Measurements from ENCODE around the gene SLC26A11.
A peak's percentile ranks its signal among the peaks of the same experiment; 100 is the strongest.
"Not testable (repeated sequence)": the region's sequence is repeated elsewhere in the genome, so short reads cannot be mapped to it uniquely, and the experiment has no call there.

SLC26A11 gene

DNA sequence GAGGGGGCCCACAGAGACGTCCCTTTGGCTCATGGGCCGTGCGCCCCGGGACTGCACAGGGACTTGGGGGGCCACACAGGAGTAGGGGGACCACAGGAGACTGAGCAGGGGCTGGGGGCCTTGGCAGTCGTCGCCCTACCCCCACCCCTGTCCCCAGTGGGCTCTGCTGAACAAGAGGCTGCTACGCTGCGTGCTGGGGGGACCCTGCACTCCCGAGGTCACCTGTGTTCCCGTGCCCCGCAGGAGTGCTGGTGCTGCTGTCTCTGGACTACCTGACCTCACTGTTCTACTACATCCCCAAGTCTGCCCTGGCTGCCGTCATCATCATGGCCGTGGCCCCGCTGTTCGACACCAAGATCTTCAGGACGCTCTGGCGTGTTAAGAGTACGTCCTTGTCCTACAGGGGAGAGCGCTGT lies 26.0 kb downstream of the SLC26A11 start:
- DNase-seq = no peak

DNA sequence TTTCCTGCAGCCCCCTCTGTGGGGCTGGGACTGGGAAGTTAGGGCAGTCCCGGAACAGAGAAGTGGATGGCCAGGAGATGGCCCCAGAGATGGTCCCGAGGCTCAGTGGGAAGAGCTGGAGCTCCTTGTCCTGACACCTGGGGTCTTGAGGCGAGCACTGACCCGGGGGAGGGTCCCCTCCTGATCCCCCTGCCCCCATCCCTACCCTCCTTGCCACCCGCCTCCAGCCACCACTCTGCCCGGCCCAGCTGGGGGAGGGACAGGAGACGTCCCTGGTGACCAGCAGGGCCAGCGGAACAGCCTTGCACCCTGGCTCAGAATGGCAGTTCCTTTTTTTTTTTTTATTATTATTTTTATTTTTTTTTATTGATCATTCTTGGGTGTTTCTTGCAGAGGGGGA lies 26.5 kb downstream of the SLC26A11 start:
- DNase-seq = no peak

DNA sequence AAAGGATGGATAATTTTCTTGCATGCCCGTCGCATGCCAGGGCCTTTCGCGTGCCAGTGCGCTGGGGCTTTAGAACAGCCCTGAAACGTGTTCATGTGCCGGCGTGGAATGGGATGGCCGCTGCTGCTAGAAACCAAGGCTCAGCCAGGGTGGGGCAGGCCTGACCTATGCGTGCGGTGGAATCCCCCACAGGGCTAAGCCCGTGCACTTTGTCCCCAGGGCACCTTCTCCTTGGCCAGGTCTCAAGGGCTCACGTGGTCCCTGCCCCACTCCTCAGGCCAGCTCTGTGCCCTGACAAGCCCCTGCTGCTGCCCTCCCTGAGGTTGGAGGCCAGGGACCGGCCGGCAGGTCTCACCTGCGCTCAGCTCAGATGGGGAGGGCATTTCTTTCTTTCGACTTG lies 27.3 kb downstream of the SLC26A11 start:
- no peak for DNase-seq

DNA sequence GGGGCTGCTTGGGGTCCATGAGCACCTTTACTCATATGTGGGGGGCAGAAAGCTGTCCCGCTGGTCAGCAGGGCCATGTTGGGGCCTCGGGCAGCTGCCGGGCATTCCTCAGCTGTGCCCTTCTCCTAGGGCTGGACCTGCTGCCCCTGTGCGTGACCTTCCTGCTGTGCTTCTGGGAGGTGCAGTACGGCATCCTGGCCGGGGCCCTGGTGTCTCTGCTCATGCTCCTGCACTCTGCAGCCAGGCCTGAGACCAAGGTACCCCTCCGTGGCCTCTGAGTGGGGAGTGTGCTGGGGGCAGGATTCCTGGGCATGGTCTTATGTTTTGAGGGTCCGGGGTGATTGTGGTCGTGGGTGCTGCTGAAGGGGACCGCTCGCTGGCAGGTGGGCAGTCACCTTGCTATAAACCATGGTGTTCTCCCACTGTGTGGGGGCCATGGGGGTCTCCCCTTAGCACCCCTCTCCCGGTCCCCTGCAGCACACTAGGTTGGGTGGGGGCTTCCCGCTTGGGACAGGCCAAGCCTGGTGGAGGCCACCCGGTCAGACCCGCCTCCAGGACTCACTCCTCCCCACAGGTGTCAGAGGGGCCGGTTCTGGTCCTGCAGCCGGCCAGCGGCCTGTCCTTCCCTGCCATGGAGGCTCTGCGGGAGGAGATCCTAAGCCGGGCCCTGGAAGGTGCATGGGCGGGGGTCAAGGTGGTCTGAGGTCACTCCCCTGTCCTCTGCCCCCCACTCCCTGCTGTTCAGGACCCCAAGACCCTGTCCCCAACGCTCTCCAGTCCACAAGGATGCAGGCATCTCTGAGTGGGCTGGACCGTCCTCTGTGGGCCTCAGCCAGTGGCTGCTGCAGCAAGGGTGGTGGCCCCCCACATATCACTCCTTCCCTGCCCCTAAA lies 28.0 kb downstream of the SLC26A11 start:
- no peak for DNase-seq

DNA sequence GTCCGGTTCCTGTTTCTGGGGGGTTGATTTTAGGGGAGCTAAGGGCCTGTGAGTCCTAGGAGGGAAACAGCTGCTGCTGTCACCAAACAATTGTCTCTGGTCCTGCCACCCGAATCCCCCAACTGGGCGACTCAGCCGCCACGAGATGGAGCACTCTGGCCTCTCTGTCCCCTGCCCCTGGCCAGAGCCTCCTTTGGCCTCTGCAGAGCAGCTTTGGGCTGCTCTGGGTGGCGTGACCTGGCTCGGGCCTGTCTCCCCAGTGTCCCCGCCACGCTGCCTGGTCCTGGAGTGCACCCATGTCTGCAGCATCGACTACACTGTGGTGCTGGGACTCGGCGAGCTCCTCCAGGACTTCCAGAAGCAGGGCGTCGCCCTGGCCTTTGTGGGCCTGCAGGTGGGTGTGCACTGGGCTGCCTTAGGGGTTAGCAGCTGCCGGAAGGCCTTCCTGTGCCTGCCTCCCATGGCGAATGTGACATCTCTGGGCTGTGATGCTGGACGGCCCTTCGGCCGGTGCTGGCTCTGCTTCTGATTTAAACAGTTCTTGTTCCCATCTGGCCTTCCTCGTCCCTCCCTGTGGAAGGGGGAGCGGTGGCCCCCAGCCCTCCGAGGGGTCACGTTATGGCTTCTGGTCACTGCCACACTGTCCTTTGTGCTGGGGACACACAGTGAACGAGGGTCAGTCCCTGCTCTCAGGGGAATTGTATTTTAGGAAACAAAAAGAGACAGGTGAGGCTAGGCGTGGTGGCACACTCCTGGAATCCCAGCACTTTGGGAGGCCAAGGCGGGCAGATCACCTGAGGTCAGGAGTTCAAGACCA lies 28.9 kb downstream of the SLC26A11 start:
- no peak for DNase-seq

DNA sequence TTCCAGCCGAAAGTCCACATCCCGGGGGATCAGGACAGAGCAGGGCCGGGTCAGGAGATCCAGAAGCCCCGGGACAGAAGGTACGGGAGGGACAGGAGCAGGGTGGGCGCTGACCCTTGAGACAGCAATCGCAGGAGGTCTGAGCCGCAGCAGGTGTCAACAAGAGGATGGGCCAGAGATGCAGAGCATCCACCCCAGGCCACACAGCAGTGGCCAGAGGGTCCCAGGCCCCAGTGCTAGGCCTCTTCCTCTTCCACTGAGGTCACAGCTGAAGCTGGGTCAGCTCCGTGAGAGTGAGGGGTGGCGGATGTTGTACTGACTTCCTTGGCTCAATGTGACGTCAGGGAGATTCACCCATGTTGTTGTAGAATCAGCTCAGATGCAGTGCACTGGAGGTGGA lies 31.7 kb downstream of the SLC26A11 start:
- DNase-seq = no peak

DNA sequence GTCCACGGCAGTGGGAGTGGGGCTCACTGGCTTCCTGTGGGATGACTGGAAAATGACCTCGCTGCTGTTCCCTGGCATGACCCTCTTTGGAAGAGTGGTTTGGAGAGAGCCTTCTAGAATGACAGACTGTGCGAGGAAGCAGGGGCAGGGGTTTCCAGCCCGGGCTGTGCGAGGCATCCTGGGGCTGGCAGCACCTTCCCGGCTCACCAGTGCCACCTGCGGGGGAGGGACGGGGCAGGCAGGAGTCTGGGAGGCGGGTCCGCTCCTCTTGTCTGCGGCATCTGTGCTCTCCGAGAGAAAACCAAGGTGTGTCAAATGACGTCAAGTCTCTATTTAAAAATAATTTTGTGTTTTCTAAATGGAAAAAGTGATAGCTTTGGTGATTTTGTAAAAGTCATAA lies 32.6 kb downstream of the SLC26A11 start:
- peak; percentile 92 for DNase-seq

DNA sequence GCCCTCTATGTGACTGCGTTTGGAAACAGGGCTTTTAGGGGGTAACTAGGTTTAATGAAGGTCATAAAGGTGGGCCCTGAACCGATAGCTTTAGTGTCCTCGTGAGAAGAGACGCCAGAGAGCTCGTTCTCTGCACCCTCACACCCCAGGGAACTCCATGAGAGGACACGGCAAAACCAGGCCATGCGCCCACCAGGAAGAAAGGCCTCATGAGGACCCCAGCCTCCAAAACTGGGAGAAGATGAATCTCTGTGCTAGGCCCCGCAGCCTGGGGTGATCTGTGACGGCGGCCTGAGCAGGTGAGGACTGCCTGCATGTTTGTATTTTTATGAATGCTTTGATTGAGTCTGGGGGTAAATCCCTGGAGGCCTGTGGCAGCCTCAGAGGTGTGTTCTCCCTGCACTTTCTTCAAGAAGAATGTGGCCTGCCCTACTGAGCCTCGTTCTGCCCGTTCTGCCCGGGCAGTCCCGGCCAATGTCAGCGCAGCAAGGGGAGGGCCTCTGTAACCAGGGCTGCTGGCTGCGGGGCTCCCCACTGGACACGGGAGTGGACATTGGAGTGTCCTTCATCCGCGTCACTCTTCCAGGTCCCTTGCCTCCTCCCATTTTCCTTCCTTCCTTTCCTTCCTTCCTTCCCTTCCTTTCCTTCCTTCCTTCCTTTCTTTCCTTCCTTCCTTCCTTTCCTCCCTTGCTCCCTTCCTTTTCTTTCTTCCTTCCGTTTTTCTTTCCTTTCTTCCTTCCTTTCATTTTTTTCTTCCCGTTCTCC lies 33.6 kb downstream of the SLC26A11 start:
- DNase-seq = no peak

DNA sequence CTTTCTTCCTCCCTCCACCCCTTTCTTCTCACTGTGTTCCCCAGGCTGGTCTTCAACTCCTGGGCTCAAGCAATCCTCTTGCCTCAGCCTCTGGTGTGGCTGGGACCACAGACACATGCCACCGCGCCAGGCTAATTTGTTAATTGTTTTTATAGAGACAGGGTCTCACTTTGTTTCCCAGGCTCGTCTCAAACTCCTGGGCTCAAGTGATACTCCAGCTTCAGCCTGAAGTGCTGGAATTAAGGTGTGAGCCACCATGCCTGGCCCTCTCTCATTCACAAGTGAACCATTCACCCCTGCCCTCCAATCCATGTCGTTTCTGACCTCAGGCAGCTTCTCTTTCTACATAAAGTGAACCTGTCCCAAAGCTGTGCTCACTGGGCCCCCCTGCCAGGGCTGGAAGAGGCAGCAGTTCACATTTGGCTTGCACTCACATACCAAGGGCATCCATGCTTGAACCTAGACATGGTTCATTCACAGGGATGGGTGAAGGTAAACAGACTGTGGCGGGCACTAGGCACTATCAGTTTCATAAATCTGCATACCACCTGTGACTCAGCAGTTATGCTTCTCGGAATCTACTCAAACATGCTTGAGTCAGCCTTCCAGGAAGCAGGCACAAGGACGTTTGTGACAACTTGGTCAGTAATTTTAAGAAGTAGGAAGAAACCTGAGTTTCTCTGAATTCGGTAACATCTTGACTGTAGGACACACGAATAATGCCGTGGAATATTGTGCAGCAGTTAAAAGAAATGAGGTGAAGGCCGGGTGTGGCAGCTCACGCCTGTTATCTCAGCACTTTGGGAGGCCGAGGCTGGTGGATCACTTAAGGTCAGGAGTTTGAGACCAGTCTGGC lies 34.4 kb downstream of the SLC26A11 start:
- DNase-seq = peak; percentile 51

DNA sequence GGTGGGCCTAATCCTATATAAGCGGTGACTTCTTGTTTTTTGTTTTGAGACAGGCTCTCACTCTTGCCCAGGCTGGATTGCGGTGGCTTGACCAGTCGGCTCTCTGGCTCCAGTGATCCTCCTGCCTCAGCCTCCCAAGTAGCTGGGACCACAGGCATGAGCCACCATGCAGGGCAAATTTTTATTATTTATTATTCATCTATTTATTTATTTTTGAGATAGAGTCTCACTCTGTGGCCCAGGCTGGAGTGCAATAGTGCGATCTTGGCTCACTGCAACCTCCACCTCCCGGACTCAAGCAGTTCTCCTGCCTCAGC lies 35.8 kb downstream of the SLC26A11 start:
- no peak for DNase-seq

DNA sequence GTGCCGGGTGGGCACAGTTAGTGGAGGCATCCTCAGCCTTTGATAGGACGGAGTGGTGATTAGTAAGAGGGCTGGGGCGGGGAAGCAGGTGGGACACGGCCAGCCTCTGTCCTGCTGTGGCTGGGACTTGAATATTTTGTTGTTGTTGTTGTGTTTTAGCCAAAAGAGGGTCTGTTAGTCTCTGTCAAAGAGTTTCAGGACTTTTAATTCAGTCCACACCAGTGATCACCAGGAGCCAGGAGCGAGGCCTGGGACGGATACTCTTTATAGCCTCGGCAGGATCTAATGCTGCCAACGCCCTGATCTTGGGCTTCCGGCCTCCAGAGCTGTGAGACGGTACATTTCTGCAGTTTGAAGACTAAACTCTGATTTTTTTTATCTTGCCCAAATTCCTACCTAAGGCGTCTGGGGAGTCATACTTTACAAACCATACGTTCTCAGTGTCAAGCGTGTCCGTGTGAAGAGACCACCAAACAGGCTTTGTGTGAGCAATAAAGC lies 37.5 kb downstream of the SLC26A11 start:
- DNase-seq = no peak

DNA sequence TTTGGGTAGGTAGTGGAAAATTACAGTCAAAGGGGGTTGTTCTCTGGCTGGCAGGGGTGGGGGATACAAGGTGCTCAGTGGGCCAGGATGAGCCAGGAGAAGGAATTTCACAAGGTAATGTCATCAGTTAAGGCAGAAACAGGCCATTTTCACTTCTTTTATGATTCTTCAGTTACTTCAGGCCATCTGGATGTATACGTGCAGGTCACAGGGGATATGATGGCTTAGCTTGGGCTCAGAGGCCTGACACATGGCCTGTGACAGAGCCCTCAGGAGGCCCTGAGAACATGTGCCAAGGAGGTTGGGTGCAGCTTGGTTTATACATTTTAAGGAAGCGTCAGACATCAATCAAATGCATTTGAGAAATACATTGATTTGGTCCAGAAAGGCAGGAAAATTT lies 38.1 kb downstream of the SLC26A11 start:
- DNase-seq = not testable (repeated sequence)

DNA sequence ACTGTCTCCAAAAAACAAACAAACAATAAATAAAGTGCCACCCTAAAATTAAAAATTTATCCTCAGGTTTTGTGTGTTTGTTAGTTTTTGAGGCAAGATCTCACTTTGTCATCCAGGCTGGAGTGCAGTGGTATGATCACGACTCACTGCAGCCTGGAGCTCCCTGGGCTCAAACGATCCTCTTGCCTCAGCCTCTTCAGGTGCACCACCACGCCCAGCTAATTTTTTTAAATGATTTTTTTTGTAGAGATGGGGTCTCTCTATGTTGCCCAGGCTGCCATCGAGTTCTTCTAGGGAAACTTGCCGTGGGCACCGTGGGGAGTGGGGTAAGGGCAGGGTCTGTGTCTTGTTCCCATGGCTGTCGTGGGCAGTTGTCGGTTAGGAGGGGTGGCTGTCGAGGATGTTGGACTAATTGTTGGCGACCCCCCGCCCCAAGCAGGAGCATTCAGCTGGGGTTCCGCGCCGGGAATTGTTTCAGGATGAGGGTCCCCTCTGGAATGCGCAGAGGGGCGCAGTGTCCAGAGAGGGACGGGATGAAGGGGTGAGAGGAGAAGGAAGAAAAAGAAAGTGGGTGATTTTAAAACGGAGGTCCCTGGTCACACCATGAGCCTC lies 39.3 kb downstream of the SLC26A11 start:
- DNase-seq = no peak

DNA sequence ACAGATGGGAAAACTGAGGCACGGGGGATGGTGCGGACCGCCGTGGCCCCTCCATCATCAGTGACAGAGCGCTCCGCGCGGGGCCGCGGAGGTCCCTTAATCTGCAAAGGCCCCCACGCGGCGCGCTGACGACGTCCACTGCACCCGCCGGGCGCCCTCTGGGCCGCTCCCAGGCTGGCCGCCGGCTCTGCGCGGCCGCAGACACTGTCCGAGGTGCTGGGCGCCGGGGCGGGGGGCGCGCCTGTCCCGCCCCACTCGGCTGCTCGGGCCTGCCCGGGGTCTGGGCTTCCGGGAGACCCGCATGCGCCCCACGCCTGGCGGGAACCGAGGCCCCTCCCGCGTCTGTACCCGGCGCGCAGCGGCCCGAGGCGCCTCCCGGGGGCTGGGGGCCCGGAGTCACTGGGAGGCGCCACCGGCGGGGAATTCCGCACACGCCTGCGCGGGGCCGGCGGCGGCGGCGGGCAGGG lies 39.9 kb downstream of the SLC26A11 start:
- peak; percentile 74 for DNase-seq

DNA sequence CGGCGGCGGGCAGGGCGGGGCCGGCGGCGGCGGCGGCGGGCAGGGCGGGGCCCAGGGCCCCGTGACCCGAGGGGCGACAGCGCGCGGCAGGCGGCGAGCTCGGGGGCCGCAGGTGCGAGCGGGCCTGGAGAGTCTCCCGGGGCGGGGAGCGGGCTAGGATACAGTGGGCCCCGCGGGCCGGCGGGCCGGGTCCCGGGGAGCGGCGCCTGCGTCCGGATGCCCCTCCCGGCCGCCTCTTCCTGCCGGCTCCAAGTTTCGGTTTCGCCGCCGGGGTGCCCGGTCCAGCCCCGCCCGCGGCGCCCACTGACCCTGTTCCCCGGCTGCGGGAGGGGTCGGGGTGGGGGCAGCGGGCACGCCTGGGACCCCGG lies 40.5 kb downstream of the SLC26A11 start, which contains the start of gene RNF213:
Gene RNF213 (plus strand): TSS at position 62 of the 368 bp plus-strand sequence. CDS start 2,830 bp downstream, outside the sequence.
- DNase-seq = peak; percentile 53

DNA sequence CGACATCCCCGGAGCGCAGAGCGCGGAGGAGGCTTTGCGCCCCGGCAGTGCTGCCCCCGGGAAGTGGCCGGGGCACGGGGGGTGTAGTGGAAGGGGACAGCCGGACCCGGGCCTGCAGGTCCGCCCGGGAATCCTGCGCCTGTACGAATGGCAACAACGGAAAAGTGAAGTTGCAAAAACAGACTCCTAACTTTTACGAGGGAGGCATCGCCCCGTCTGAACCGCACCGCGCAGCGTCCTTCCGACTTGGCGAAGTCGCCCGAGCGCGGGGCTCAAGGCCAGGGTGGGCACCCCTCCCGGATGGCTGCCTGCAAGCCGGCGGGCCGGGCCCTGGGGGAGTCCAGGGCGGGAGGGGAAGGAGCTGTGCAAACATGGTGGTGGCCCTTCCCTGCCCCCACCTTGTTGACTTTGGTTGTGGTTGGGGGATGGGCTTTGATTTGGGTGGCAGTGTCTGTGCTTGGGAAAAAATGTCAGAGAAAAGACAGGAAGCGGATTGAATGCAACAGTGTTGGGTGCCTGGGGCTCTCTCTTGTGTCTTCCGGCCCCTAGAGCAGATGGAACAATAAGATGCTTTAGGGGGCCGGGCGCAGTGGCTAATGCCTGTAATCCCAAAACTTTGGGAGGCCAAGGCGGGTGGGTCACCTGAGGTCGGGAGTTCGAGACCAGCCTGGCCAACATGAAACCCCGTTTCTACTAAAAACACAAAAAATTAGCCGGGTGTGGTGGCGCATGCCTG lies 41.1 kb downstream of the SLC26A11 start:
- peak; percentile 71 for DNase-seq

DNA sequence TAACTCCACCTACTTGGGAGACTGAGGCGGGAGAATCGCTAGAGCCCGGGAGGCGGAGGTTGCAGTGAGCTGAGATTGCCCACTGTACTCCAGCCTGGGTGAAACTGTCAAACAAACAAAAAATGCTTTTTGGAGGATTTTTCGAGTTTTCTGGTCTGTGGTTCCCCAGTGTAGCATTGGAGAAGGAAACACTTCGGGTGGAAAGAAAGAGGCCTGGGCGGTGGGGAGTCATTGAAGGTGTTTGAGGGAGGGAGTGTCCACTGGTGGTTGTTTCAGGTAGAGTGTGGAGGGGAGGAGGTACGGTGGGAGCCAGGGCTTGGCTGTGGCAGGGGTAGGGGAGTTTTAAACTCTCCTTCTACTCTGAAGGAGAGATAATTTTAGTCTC lies 41.7 kb downstream of the SLC26A11 start:
- no peak for DNase-seq

DNA sequence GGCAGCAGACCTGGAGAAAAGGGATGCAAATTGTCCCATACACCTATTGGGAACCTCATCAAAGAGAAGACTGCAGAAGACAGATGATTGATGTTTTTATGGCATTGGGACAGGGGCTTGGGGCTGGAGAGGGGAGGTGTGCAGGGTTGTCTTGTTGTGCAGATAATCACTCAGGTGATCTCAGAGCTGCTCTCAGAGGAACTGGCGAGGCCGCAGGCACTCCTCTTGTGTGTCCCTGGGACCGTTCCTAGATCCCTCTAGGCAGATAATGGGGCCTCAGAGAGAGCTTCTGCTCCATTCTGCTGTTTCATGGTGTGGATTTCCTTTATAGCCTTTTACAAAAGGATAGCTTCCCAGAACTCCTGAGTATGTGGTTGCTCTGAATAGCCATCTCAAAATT lies 42.1 kb downstream of the SLC26A11 start:
- DNase-seq = no peak

DNA sequence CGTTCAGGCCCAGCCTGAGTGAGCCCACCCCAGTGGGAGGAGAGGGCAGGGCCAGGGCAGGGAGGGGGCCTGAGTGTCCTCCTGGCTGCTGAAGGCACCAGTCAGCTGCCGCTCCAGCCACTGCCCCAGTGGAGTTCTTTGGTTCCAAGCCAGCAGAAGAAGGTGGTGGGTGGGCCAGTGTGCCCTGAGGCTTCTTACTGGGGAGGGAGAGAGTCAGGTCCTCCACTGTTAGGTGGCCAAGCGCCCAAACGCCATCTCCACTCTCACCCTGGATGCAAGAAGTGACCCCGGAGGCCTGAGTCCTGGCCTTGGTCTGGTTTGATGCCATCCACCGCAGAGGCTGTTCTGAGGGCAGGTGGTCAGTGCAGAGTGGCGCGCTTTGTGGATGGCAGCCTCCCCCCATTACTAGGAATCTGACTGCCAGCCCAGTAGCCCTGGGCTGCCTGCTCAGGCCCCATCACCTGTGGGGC lies 42.6 kb downstream of the SLC26A11 start:
- DNase-seq = no peak
